ENCODE data around the gene LRRC36. TPM values are rescaled to one million over a fixed set of nuclear protein-coding genes. Genes with fewer than 3 reads are reported as not detected.

Gene LRRC36
- total and polyA plus RNA-seq, 4 donors, result 2.1 to 103 (median 16.6) TPM

DNA sequence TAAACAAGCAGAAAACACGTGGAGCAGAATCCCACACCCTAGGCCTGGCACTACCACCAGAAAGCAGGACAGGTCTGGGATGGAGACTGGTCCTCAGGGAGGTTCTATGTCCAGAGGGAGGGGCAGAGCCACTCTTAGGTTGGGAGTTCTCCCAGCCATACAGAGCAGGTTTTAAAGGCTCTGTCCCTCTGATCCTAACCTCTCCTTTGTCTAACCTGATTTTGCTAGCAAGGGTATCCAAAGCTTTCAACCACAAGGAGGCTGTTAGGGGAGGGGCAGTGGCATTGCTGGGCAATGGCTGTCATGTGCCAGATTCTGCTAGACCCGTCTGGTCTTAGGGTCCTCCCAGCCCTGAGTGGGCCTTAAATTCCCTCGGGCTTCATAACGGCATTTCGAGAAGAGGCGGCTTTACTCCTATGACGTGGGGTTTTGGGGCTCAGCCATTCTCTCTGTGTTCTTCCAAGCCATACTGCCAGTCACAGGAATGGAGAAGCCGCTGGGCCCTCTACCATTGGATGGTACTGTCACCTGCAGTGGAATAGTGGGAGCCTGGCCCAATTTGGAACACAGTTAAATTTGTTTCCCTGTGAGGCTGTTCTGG is 61.0 kb downstream of the LRRC36 start:
- Histone ChIP-seq H3K4me1 (ENCODE audit: control insufficient read depth in 5 of 5, insufficient read depth in 5 of 5, low read length in 5 of 5) (peaks cover 0 to 14% (median 6%) of the 10 kb centered on the region in 5 donors), H3K36me3 (ENCODE audit: control insufficient read depth in 4 of 4, insufficient read depth in 4 of 4, low read length in 4 of 4) (no peaks in the 10 kb centered on the region), H3K9me3 (ENCODE audit: control insufficient read depth in 4 of 4, insufficient read depth in 3 of 4, low read length in 3 of 4) (no peaks in the 10 kb centered on the region), H3K9ac (ENCODE audit: insufficient read depth in 1 of 2, low read length in 2 of 2) (no peak overlapping the region), H3K27ac (ENCODE audit: low read depth in 1 of 2, low read length in 1 of 2) (no peak overlapping the region), H3K27me3 (ENCODE audit: control insufficient read depth in 3 of 3, insufficient read depth in 3 of 3, low read length in 2 of 3) (no peaks in the 10 kb centered on the region), H3K4me3 (no peak overlapping the region)
- DNase-seq, result no peak
- no peak for ATAC-seq (ENCODE audit: insufficient read depth, low FRiP score)
- 85 to 94% methylated on average over 8 of the region's 8 CpGs for WGBS, 2 donors
- TF ChIP-seq, protein P1, sequence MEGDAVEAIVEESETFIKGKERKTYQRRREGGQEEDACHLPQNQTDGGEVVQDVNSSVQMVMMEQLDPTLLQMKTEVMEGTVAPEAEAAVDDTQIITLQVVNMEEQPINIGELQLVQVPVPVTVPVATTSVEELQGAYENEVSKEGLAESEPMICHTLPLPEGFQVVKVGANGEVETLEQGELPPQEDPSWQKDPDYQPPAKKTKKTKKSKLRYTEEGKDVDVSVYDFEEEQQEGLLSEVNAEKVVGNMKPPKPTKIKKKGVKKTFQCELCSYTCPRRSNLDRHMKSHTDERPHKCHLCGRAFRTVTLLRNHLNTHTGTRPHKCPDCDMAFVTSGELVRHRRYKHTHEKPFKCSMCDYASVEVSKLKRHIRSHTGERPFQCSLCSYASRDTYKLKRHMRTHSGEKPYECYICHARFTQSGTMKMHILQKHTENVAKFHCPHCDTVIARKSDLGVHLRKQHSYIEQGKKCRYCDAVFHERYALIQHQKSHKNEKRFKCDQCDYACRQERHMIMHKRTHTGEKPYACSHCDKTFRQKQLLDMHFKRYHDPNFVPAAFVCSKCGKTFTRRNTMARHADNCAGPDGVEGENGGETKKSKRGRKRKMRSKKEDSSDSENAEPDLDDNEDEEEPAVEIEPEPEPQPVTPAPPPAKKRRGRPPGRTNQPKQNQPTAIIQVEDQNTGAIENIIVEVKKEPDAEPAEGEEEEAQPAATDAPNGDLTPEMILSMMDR (IDR thresholded peaks at IDR 0.05; ENCODE audit: control extremely low read depth, extremely low read depth), result no peak

DNA sequence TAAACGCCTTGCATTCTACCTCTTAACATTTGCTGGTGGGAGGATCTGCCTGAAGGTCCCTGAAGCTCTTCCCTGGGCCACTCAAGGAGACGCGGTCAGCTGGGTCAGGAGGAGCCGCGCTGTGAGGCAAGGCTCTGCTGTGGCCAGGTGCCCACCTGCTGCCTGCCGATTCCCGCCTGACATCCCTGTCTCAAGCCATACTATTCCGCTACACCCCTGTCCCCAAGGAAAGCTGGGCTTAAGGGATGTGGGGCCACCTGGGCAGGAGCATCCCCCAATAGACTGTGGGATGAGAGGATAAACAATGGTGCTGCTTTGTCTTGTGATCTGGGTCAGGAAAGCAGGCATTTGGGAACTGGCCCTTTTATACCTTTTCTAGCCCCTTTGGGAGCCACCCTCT is 61.6 kb downstream of the LRRC36 start:
- Histone ChIP-seq H3K4me1 (ENCODE audit: control insufficient read depth in 5 of 5, insufficient read depth in 5 of 5, low read length in 5 of 5) (peaks cover 0 to 18% (median 11%) of the 10 kb centered on the region in 5 donors), H3K36me3 (ENCODE audit: control insufficient read depth in 4 of 4, insufficient read depth in 4 of 4, low read length in 4 of 4) (no peaks in the 10 kb centered on the region), H3K27me3 (ENCODE audit: control insufficient read depth in 3 of 3, insufficient read depth in 3 of 3, low read length in 2 of 3) (no peaks in the 10 kb centered on the region), H3K9me3 (ENCODE audit: control insufficient read depth in 4 of 4, insufficient read depth in 3 of 4, low read length in 3 of 4) (no peaks in the 10 kb centered on the region), H3K27ac (ENCODE audit: low read depth in 1 of 2, low read length in 1 of 2) (no peak overlapping the region), H3K9ac (ENCODE audit: insufficient read depth in 1 of 2, low read length in 2 of 2) (no peak overlapping the region), H3K4me3 (no peak overlapping the region)
- no peak for ATAC-seq (ENCODE audit: insufficient read depth, low FRiP score)
- TF ChIP-seq, protein P1 (IDR thresholded peaks at IDR 0.05; ENCODE audit: control extremely low read depth, extremely low read depth), result no peak
- no peak for DNase-seq
- 90 to 97% methylated on average over 8 of the region's 8 CpGs for WGBS, 2 donors

DNA sequence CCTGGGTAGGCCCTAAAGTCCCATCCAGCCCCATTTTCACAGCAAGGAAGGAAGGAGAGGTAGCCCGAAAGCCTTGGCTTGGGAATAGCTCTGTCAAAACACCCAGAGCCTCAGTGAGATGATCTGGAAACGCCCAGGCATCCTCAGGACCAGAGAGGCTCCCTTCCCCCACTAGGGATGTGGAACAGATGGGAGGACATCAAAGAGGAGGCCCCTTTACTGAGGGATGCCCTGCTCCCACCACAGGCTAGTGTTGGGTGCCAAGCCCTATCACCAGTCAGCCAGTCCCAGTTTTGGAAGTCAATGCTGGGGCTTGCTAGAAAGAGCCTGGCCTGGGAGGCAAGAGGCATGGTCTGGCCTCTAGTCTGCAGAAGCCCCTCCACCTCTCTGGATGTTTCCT is 62.0 kb downstream of the LRRC36 start:
- WGBS, 2 donors, result 95 to 100% methylated on average over 2 of the region's 2 CpGs
- DNase-seq, result no peak
- no peaks in the 10 kb centered on the region for H3K36me3 ChIP-seq (ENCODE audit: control insufficient read depth in 4 of 4, insufficient read depth in 4 of 4, low read length in 4 of 4)

More for the DNA sequence above, 62.0 kb downstream of the LRRC36 start:
- no peaks in the 10 kb centered on the region for H3K27me3 ChIP-seq (ENCODE audit: control insufficient read depth in 3 of 3, insufficient read depth in 3 of 3, low read length in 2 of 3)
- H3K9ac ChIP-seq (ENCODE audit: insufficient read depth in 1 of 2, low read length in 2 of 2), result no peak overlapping the region
- no peaks in the 10 kb centered on the region for H3K9me3 ChIP-seq (ENCODE audit: control insufficient read depth in 4 of 4, insufficient read depth in 3 of 4, low read length in 3 of 4)
- H3K4me1 ChIP-seq (ENCODE audit: control insufficient read depth in 5 of 5, insufficient read depth in 5 of 5, low read length in 5 of 5), result peaks cover 0 to 18% (median 11%) of the 10 kb centered on the region in 5 donors
- no peak overlapping the region for H3K27ac ChIP-seq (ENCODE audit: low read depth in 1 of 2, low read length in 1 of 2)
- ATAC-seq (ENCODE audit: insufficient read depth, low FRiP score), result no peak
- TF ChIP-seq, protein P1 (IDR thresholded peaks at IDR 0.05; ENCODE audit: control extremely low read depth, extremely low read depth), result no peak
- no peak overlapping the region for H3K4me3 ChIP-seq
